Suprapubic skin (tissue), 3 donors: ENCODE results near the gene TMEM53.

Experiments used
- CTCF ChIP-seq, 2 donors: fragments of 200-600 bp in 1 of 2; fragments of 450-650 bp in 1 of 2; sonication (generic) in 1 of 2; IDR thresholded peaks; one replicate each; pipeline ENCODE4 v1.5.1; 2016 to 2019; ENCODE audit warnings: antibody characterized with exemption in 2 of 2, mild to moderate bottlenecking in 1 of 2, moderate library complexity in 1 of 2
- POLR2A ChIP-seq, 2 donors: fragments of 450-650 bp; IDR thresholded peaks; one replicate each; pipeline ENCODE4 v1.6.1; 2017; ENCODE audit warnings: antibody characterized with exemption in 2 of 2, mild to moderate bottlenecking in 2 of 2, moderate library complexity in 2 of 2

GRCh38 chr1:44661781-44662682, 12.2 kb downstream of the TMEM53 start:
- no peak for TF ChIP-seq CTCF (IDR thresholded peaks at IDR 0.05)
- no peak for TF ChIP-seq POLR2A (IDR thresholded peaks at IDR 0.05)
